OCI-LY1 (cell line): Measurements from ENCODE around the gene BHLHE23.

Experiments used
- H2AFZ ChIP-seq: fragments of 200-600 bp; sonication (generic), shearing (Covaris generic); 2 replicates; pipeline ENCODE4 v1.6.0; 2014; ENCODE audit warnings: antibody characterized with exemption, mild to moderate bottlenecking, low read length
- H3F3A ChIP-seq: fragments of 200-600 bp; sonication (generic), shearing (Covaris generic); 2 replicates; pipeline ENCODE4 v1.6.0; 2014; ENCODE audit warnings: mild to moderate bottlenecking, antibody characterized with exemption, low read length, moderate library complexity; ENCODE audit not compliant: insufficient read depth
- H3K27ac ChIP-seq: fragments of 200-600 bp; sonication (generic); 2 replicates; pipeline ENCODE4 v1.5.1; 2014; ENCODE audit warnings: low read length, mixed run types, mild to moderate bottlenecking, low read depth; ENCODE audit not compliant: poor library complexity, severe bottlenecking
- H3K27me3 ChIP-seq: fragments of 200-600 bp; sonication (generic); 2 replicates; pipeline ENCODE4 v1.6.0; 2014; ENCODE audit warnings: antibody characterized with exemption, mild to moderate bottlenecking, low read length, moderate library complexity; ENCODE audit not compliant: insufficient read depth
- H3K36me3 ChIP-seq: fragments of 200-600 bp; sonication (generic); 2 replicates; pipeline ENCODE4 v1.6.1; 2014; ENCODE audit warnings: mild to moderate bottlenecking, antibody characterized with exemption, low read length, moderate library complexity, mixed read lengths; ENCODE audit not compliant: insufficient read depth
- H3K4me1 ChIP-seq: fragments of 200-600 bp; sonication (generic); 2 replicates; pipeline ENCODE4 v1.5.1; 2014; ENCODE audit warnings: mild to moderate bottlenecking, low read length, moderate library complexity; ENCODE audit not compliant: insufficient read depth, severe bottlenecking
- H3K4me2 ChIP-seq: fragments of 200-600 bp; sonication (generic), shearing (Covaris generic); 2 replicates; pipeline ENCODE4 v1.6.1; 2014; ENCODE audit warnings: low read length
- H3K4me3 ChIP-seq: fragments of 200-600 bp; sonication (generic); 2 replicates; pipeline ENCODE4 v1.5.1; 2014; ENCODE audit warnings: low read length, low read depth, mild to moderate bottlenecking, mixed read lengths; ENCODE audit not compliant: poor library complexity, severe bottlenecking
- H3K79me2 ChIP-seq: fragments of 200-600 bp; shearing (Covaris generic); 2 replicates; pipeline ENCODE4 v1.6.1; 2016; ENCODE audit warnings: mixed run types, low read length, mixed read lengths; ENCODE audit not compliant: insufficient read depth
- H3K9ac ChIP-seq: fragments of 200-600 bp; sonication (generic), shearing (Covaris generic); 2 replicates; pipeline ENCODE4 v1.6.1; 2014; ENCODE audit warnings: mild to moderate bottlenecking, low read length, mixed read lengths
- H3K9me2 ChIP-seq: fragments of 200-600 bp; sonication (generic), shearing (Covaris generic); 2 replicates; pipeline ENCODE4 v1.6.1; 2014; ENCODE audit warnings: low read depth, mild to moderate bottlenecking, low read length, mixed read lengths
- H3K9me3 ChIP-seq: fragments of 200-600 bp; shearing (Covaris generic); 2 replicates; pipeline ENCODE4 v1.6.1; 2014; ENCODE audit warnings: low read length, mixed read lengths
- H4K20me1 ChIP-seq: fragments of 200-600 bp; sonication (generic), shearing (Covaris generic); 2 replicates; pipeline ENCODE4 v1.6.0; 2016; ENCODE audit warnings: mild to moderate bottlenecking, low read length; ENCODE audit not compliant: insufficient read depth
- EZH2 ChIP-seq: fragments of 200-600 bp; sonication (generic), shearing (Covaris generic); IDR thresholded peaks from 2 replicates; pipeline ENCODE4 v1.8.0; 2017; ENCODE audit warnings: borderline replicate concordance, mixed run types, mild to moderate bottlenecking, antibody characterized with exemption, low read length, moderate library complexity, mixed read lengths
- TF ChIP-seq, protein P1 (sequence below): fragments of 200-600 bp; sonication (generic), shearing (Covaris generic); IDR thresholded peaks from 2 replicates; pipeline ENCODE4 v1.5.1; 2017; ENCODE audit warnings: mild to moderate bottlenecking, antibody characterized with exemption, low read length, moderate library complexity, mixed read lengths

Gene BHLHE23

DNA sequence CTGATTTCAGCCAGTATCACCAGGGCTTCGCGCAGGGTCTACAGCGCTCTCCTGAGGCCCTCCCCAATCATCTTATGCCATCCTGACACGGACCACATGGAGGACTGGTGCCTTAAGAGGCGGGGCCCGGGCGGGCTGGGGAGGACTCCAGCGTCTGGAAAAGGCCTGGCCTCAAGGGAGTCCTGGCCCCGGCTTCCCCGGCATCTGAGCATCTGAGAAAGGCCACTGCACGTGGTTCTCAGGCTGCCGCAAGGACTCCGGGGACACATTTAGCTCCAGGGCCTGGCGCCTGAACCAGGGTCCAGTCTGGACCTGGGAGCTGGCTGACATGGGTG, 21.4 kb downstream of the BHLHE23 start:
- peaks cover 8% of the 10 kb centered on the region for H3K4me1 ChIP-seq
- no peaks in the 10 kb centered on the region for H3K79me2 ChIP-seq
- peaks cover 8% of the 10 kb centered on the region; the same call in 1 of the 2 replicates for H3K27me3 ChIP-seq
- H4K20me1 ChIP-seq = no peaks in the 10 kb centered on the region
- TF ChIP-seq, protein P1, sequence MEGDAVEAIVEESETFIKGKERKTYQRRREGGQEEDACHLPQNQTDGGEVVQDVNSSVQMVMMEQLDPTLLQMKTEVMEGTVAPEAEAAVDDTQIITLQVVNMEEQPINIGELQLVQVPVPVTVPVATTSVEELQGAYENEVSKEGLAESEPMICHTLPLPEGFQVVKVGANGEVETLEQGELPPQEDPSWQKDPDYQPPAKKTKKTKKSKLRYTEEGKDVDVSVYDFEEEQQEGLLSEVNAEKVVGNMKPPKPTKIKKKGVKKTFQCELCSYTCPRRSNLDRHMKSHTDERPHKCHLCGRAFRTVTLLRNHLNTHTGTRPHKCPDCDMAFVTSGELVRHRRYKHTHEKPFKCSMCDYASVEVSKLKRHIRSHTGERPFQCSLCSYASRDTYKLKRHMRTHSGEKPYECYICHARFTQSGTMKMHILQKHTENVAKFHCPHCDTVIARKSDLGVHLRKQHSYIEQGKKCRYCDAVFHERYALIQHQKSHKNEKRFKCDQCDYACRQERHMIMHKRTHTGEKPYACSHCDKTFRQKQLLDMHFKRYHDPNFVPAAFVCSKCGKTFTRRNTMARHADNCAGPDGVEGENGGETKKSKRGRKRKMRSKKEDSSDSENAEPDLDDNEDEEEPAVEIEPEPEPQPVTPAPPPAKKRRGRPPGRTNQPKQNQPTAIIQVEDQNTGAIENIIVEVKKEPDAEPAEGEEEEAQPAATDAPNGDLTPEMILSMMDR = no peak
- TF ChIP-seq EZH2 = no peak
- H2AFZ ChIP-seq = no peak overlapping the region
- H3F3A ChIP-seq = no peaks in the 10 kb centered on the region
- no peak overlapping the region for H3K4me3 ChIP-seq
- no peaks in the 10 kb centered on the region for H3K9me3 ChIP-seq
- H3K4me2 ChIP-seq = no peak overlapping the region
- no peak overlapping the region for H3K27ac ChIP-seq
- no peak overlapping the region for H3K9ac ChIP-seq
- H3K36me3 ChIP-seq = no peaks in the 10 kb centered on the region
- no peaks in the 10 kb centered on the region for H3K9me2 ChIP-seq

GRCh38 chr20:62984666-62985443, 21.9 kb downstream of the BHLHE23 start:
- Histone ChIP-seq H3K9ac (no peak overlapping the region), H4K20me1 (no peaks in the 10 kb centered on the region), H3K4me2 (no peak overlapping the region), H3K27me3 (peaks cover 8% of the 10 kb centered on the region; the same call in 1 of the 2 replicates), H3K36me3 (no peaks in the 10 kb centered on the region), H3K9me3 (no peaks in the 10 kb centered on the region), H3K4me1 (peaks cover 8% of the 10 kb centered on the region), H3K79me2 (no peaks in the 10 kb centered on the region), H2AFZ (no peak overlapping the region), H3K4me3 (no peak overlapping the region), H3K27ac (no peak overlapping the region), H3F3A (no peaks in the 10 kb centered on the region), H3K9me2 (no peaks in the 10 kb centered on the region)
- TF ChIP-seq, protein P1 = no peak
- TF ChIP-seq EZH2 = no peak

DNA sequence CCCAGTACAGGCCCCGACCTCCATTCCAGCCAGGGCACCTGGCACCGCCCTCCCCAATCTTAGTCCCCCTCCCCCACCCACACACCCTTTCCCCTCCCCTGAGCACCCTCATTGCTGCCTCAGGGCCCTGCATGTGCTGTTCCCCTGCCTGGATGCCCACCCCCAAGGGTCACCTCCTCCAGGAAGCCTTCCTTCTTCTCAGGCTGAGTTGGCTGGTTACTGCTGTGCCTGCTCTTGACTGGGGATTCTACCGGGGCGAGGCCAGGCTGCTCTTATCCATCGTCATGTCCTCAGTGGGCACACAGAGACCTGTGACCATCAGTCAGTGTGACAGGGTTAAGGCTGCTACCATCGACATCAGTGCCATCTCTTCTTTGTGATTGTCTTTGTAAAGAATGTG, 23.6 kb downstream of the BHLHE23 start:
- H4K20me1 ChIP-seq = no peaks in the 10 kb centered on the region
- H2AFZ ChIP-seq = no peak overlapping the region
- no peak overlapping the region for H3K9ac ChIP-seq
- H3K79me2 ChIP-seq = no peaks in the 10 kb centered on the region
- no peaks in the 10 kb centered on the region for H3F3A ChIP-seq
- peaks cover 8% of the 10 kb centered on the region; the same call in 1 of the 2 replicates for H3K27me3 ChIP-seq
- H3K4me3 ChIP-seq = no peak overlapping the region
- TF ChIP-seq, protein P1 = no peak
- TF ChIP-seq EZH2 = no peak
- H3K9me3 ChIP-seq = no peaks in the 10 kb centered on the region
- H3K36me3 ChIP-seq = no peaks in the 10 kb centered on the region
- no peak overlapping the region for H3K4me2 ChIP-seq
- H3K4me1 ChIP-seq = peaks cover under 1% of the 10 kb centered on the region
- no peak overlapping the region for H3K27ac ChIP-seq
- no peaks in the 10 kb centered on the region for H3K9me2 ChIP-seq
